WERI-Rb-1 (cell line): ENCODE measurements around the gene FRMD4A.

ENCODE experiments used
- DNase-seq: peaks from one replicate; pipeline ENCODE4 v3.0.0-alpha.2; 2020
- H3K27ac ChIP-seq: fragments of 250-450 bp; sonication (Bioruptor Pico); 2 replicates; pipeline ENCODE4 v1.5.1; 2020; ENCODE audit warnings: mild to moderate bottlenecking, moderate library complexity
- H3K27me3 ChIP-seq: fragments of 250-450 bp; sonication (Bioruptor Pico); 2 replicates; pipeline ENCODE4 v1.5.1; 2021; ENCODE audit warnings: mild to moderate bottlenecking, low read depth, moderate library complexity; ENCODE audit not compliant: insufficient read depth, severe bottlenecking
- H3K36me3 ChIP-seq: fragments of 250-450 bp; sonication (Bioruptor Pico); 2 replicates; pipeline ENCODE4 v1.5.1; 2020; ENCODE audit warnings: mild to moderate bottlenecking, moderate library complexity
- H3K4me3 ChIP-seq: 2 replicates; pipeline ENCODE4 v1.5.1; 2011; ENCODE audit warnings: low read depth, mild to moderate bottlenecking, control low read depth, low read length
- H3K9me3 ChIP-seq: fragments of 250-450 bp; sonication (Bioruptor Pico); 2 replicates; pipeline ENCODE4 v1.5.1; 2021; ENCODE audit warnings: mild to moderate bottlenecking, moderate library complexity; ENCODE audit not compliant: severe bottlenecking
- TF ChIP-seq, protein P1 (sequence below): IDR thresholded peaks from 2 replicates; pipeline ENCODE4 v1.5.1; 2011; ENCODE audit warnings: low read depth, mild to moderate bottlenecking, control low read depth, inconsistent platforms, low read length

Gene FRMD4A

DNA sequence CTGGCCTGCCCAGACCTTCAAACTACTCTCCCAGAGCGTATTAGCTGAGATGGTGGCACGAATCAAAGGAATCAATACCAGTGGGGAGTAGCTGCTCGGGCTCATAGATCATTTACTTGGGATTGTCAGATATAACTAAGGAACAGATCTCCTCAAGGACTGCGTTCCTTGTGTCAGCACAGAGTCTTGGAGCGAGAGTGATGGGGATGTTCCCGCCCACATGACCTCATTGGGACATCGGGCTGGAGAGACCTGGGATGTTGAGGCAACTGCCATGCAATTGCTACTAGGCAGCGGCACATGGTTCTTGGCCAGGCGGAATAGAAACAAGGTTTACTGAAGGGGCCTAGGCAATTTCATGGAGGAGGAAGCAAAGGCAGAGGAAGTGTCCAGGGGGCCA lies 132.6 kb downstream of the FRMD4A start:
- Histone ChIP-seq H3K4me3 (no peak overlapping the region), H3K27me3 (no peaks in the 10 kb centered on the region), H3K9me3 (no peaks in the 10 kb centered on the region), H3K36me3 (no peaks in the 10 kb centered on the region), H3K27ac (no peak overlapping the region)
- TF ChIP-seq, protein P1, sequence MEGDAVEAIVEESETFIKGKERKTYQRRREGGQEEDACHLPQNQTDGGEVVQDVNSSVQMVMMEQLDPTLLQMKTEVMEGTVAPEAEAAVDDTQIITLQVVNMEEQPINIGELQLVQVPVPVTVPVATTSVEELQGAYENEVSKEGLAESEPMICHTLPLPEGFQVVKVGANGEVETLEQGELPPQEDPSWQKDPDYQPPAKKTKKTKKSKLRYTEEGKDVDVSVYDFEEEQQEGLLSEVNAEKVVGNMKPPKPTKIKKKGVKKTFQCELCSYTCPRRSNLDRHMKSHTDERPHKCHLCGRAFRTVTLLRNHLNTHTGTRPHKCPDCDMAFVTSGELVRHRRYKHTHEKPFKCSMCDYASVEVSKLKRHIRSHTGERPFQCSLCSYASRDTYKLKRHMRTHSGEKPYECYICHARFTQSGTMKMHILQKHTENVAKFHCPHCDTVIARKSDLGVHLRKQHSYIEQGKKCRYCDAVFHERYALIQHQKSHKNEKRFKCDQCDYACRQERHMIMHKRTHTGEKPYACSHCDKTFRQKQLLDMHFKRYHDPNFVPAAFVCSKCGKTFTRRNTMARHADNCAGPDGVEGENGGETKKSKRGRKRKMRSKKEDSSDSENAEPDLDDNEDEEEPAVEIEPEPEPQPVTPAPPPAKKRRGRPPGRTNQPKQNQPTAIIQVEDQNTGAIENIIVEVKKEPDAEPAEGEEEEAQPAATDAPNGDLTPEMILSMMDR, result no peak
- DNase-seq, result no peak

DNA sequence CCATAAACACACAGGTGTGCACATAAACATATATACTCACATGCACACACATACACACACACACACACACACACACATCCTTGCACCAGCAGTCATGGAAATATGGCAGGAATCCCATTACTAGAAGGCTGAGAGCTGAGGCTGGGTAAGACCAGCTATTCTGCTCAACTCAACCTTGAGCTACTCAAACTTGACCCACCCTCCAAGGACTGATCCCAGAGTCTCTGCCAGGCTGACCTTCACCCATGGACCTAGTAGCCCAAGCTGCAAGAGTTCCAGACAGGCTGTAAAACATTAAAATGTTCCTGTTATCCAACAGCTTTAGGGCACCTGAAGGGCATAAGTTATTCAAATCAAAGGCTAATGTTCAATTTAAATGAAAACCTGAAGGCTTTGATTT lies 134.6 kb downstream of the FRMD4A start:
- Histone ChIP-seq H3K9me3 (no peaks in the 10 kb centered on the region), H3K27me3 (no peaks in the 10 kb centered on the region), H3K27ac (no peak overlapping the region), H3K36me3 (no peaks in the 10 kb centered on the region), H3K4me3 (no peak overlapping the region)
- no peak for DNase-seq
- TF ChIP-seq, protein P1, result no peak

DNA sequence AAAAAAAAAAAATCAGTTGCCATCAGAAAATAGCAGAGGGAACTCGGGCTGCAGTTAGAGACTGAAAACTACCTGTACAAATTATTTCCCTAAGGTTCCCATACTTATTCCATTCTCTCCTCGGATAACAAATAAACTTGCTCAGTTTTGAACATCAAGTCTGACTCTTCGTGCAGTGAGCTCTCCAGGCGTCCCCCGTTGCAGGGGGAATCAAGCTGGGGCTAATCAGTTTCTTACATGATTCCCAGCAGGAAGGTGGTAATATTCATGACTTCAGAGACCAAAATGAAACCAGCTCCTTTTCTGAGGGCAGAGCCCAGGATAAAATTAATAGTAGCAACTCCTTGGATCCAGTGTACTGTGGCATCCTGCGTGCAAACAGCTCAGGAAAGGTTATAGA lies 135.3 kb downstream of the FRMD4A start:
- TF ChIP-seq, protein P1, result no peak
- Histone ChIP-seq H3K36me3 (no peaks in the 10 kb centered on the region), H3K4me3 (no peak overlapping the region), H3K27ac (no peak overlapping the region), H3K9me3 (no peaks in the 10 kb centered on the region), H3K27me3 (no peaks in the 10 kb centered on the region)
- DNase-seq, result no peak

DNA sequence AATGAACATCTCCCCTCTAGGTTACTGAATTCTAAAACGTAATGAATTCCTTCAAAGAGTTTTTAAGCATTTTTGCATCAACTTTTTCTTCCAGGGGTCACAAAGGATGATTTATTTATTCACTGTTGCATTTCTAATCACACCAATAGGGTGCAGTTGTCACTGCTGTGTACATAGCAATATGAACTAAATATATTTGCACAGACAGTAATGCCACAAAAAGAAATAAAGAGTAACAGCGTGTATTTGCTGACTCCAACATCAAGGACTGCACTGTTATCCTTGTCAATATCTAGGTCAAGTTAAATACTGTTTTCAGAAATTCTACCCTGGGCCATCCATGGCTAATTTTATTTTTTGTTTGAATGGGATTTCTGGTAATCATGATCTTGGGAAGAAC lies 138.0 kb downstream of the FRMD4A start:
- H3K4me3 ChIP-seq, result no peak overlapping the region
- no peak for DNase-seq
- no peak overlapping the region for H3K27ac ChIP-seq
- H3K36me3 ChIP-seq, result no peaks in the 10 kb centered on the region
- no peaks in the 10 kb centered on the region for H3K9me3 ChIP-seq
- TF ChIP-seq, protein P1, result no peak
- no peaks in the 10 kb centered on the region for H3K27me3 ChIP-seq

DNA sequence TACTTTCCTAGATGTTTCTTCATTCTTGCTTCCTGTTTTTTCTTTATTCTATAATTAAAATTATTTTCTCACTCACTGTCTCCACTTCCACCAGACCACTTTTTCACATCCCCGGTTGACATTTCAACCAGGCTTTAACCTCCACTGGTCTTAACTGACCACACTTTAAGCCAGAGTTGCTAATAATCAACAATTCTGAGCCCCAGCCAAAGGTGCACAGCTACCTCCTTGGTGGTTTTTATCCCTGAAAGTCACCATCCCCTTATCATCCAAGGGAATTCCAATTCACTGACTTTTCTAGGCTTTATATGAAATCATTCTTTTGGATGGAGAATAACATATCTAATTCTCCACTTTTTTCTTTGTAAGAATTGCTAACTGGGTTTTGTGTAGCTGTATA lies 138.9 kb downstream of the FRMD4A start:
- H3K27ac ChIP-seq, result no peak overlapping the region
- H3K4me3 ChIP-seq, result no peak overlapping the region
- DNase-seq, result no peak
- TF ChIP-seq, protein P1, result no peak
- no peaks in the 10 kb centered on the region for H3K9me3 ChIP-seq
- H3K27me3 ChIP-seq, result no peaks in the 10 kb centered on the region
- H3K36me3 ChIP-seq, result no peaks in the 10 kb centered on the region

DNA sequence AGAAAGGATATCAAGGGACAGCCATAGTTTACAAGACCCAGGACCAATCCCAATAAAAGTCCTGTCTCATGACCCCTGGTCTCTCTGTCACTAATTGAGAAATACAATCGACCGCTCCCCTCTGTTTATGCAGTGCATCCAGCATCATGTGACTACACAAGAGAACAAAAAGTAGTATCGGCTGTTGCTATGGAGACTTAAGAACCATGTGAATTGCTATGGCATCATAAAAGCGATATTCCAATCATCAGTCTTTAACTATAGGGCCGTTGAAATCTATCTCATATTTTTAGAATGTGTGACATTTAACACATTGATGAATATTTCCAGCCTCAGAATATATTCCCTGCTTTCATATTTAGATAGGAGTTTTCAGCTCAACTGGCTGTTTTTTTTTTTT lies 139.3 kb downstream of the FRMD4A start:
- no peaks in the 10 kb centered on the region for H3K9me3 ChIP-seq
- TF ChIP-seq, protein P1, result no peak
- no peaks in the 10 kb centered on the region for H3K36me3 ChIP-seq
- DNase-seq, result no peak
- H3K27ac ChIP-seq, result no peak overlapping the region
- H3K4me3 ChIP-seq, result no peak overlapping the region
- no peaks in the 10 kb centered on the region for H3K27me3 ChIP-seq
